Measurements from ENCODE around the gene CNTNAP5. TPM values are rescaled to one million over a fixed set of nuclear protein-coding genes. Genes with fewer than 3 reads are reported as not detected.

Gene CNTNAP5
- total RNA-seq, 2 donors from 2014 or later = not detected

DNA sequence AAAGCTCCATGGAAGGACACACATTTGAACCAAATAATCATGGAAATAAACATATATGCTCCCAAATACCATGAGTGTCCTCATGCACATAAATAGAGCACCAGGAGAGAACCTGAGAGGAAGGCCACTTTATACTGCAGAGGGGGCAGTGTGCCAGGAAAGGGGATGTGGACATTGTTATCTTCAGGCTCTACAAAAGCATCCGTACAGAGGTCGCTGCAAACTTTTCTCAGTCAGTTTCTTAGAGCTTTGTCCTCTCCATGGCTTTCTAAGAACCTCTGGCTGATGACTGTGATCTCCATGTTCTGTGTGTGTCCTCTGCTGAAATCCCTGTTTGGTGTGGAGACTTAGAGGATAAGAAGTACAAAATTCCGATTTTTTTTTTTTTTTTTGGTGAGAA is 515.7 kb downstream of the CNTNAP5 start:
- Histone ChIP-seq H3K27ac (no peak overlapping the region), H3K27me3 (replicated peaks; ENCODE audit: insufficient read depth) (no peaks in the 10 kb centered on the region), H3K4me1 (ENCODE audit: control insufficient read depth in 1 of 2, low read depth in 2 of 2) (no peaks in the 10 kb centered on the region), H3K36me3 (no peaks in the 10 kb centered on the region), H3K4me3 (no peak overlapping the region), H3K9me3 (no peaks in the 10 kb centered on the region)
- DNase-seq (ENCODE audit: low spot score) (no peak), ATAC-seq (ENCODE audit: insufficient number of reproducible peaks, low FRiP score, low read depth) (no peak)
- TF ChIP-seq, protein P1, sequence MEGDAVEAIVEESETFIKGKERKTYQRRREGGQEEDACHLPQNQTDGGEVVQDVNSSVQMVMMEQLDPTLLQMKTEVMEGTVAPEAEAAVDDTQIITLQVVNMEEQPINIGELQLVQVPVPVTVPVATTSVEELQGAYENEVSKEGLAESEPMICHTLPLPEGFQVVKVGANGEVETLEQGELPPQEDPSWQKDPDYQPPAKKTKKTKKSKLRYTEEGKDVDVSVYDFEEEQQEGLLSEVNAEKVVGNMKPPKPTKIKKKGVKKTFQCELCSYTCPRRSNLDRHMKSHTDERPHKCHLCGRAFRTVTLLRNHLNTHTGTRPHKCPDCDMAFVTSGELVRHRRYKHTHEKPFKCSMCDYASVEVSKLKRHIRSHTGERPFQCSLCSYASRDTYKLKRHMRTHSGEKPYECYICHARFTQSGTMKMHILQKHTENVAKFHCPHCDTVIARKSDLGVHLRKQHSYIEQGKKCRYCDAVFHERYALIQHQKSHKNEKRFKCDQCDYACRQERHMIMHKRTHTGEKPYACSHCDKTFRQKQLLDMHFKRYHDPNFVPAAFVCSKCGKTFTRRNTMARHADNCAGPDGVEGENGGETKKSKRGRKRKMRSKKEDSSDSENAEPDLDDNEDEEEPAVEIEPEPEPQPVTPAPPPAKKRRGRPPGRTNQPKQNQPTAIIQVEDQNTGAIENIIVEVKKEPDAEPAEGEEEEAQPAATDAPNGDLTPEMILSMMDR (IDR thresholded peaks at IDR 0.05) = no peak

GRCh38 chr2:124542932-124543640 is 518.0 kb downstream of the CNTNAP5 start:
- DNase-seq (ENCODE audit: low spot score) (no peak), ATAC-seq (ENCODE audit: insufficient number of reproducible peaks, low FRiP score, low read depth) (no peak)
- Histone ChIP-seq H3K27me3 (replicated peaks; ENCODE audit: insufficient read depth) (no peaks in the 10 kb centered on the region), H3K36me3 (no peaks in the 10 kb centered on the region), H3K4me1 (ENCODE audit: control insufficient read depth in 1 of 2, low read depth in 2 of 2) (no peaks in the 10 kb centered on the region), H3K9me3 (no peaks in the 10 kb centered on the region), H3K4me3 (no peak overlapping the region), H3K27ac (no peak overlapping the region)
- TF ChIP-seq, protein P1 (IDR thresholded peaks at IDR 0.05) = no peak

- no peak for DNase-seq (ENCODE audit: low spot score)
- Histone ChIP-seq H3K27ac (no peak overlapping the region), H3K36me3 (no peaks in the 10 kb centered on the region), H3K4me3 (no peak overlapping the region), H3K9me3 (no peaks in the 10 kb centered on the region), H3K4me1 (ENCODE audit: control insufficient read depth in 1 of 2, low read depth in 2 of 2) (no peaks in the 10 kb centered on the region), H3K27me3 (replicated peaks; ENCODE audit: insufficient read depth) (no peaks in the 10 kb centered on the region)
- TF ChIP-seq, protein P1 (IDR thresholded peaks at IDR 0.05) = no peak
- no peak for ATAC-seq (ENCODE audit: insufficient number of reproducible peaks, low FRiP score, low read depth)
Measured at GRCh38 chr2:124547700-124548099, 522.6 kb downstream of the CNTNAP5 start.

- DNase-seq (ENCODE audit: low spot score) (no peak), ATAC-seq (ENCODE audit: insufficient number of reproducible peaks, low FRiP score, low read depth) (no peak)
- Histone ChIP-seq H3K27me3 (replicated peaks; ENCODE audit: insufficient read depth) (no peaks in the 10 kb centered on the region), H3K4me1 (ENCODE audit: control insufficient read depth in 1 of 2, low read depth in 2 of 2) (no peaks in the 10 kb centered on the region), H3K36me3 (no peaks in the 10 kb centered on the region), H3K4me3 (no peak overlapping the region), H3K9me3 (no peaks in the 10 kb centered on the region), H3K27ac (no peak overlapping the region)
- TF ChIP-seq, protein P1 (IDR thresholded peaks at IDR 0.05) = no peak
Measured at GRCh38 chr2:124558277-124558905, 533.3 kb downstream of the CNTNAP5 start.

- Histone ChIP-seq H3K27me3 (replicated peaks; ENCODE audit: insufficient read depth) (no peaks in the 10 kb centered on the region), H3K9me3 (no peaks in the 10 kb centered on the region), H3K27ac (no peak overlapping the region), H3K4me1 (ENCODE audit: control insufficient read depth in 1 of 2, low read depth in 2 of 2) (no peaks in the 10 kb centered on the region), H3K4me3 (no peak overlapping the region), H3K36me3 (no peaks in the 10 kb centered on the region)
- TF ChIP-seq, protein P1 (IDR thresholded peaks at IDR 0.05) = no peak
- ATAC-seq (ENCODE audit: insufficient number of reproducible peaks, low FRiP score, low read depth) (no peak), DNase-seq (ENCODE audit: low spot score) (no peak)
Measured at GRCh38 chr2:124559236-124559635, 534.1 kb downstream of the CNTNAP5 start.
